SK-N-SH treated with all-trans-retinoic acid at 6 μM for 48 hours (cell line): ENCODE measurements around the gene CCDC178.
A peak's percentile ranks its signal among the peaks of the same experiment; 100 is the strongest.

Experiments
- ATAC-seq: fragments of 200-7000 bp; cut with Tn5 transposase; 3 replicates; pipeline ENCODE4 v1.9.1; 2020; ENCODE audit warnings: mild to moderate bottlenecking, moderate library complexity
- ARNTL ChIP-seq: fragments of 450-650 bp; formaldehyde crosslinking; IDR thresholded peaks from 2 replicates; pipeline ENCODE4 v1.5.0; 2020; ENCODE audit warnings: low read depth, mild to moderate bottlenecking, moderate library complexity, borderline replicate concordance
- BACH2 ChIP-seq: fragments of 250-450 bp; sonication (Bioruptor Pico); IDR thresholded peaks from 2 replicates; pipeline ENCODE4 v1.9.0; 2021; ENCODE audit warnings: mild to moderate bottlenecking, borderline replicate concordance
- CSDC2 ChIP-seq: fragments of 250-450 bp; sonication (Bioruptor Pico); IDR thresholded peaks from 2 replicates; pipeline ENCODE4 v1.5.0; 2020; ENCODE audit warnings: mild to moderate bottlenecking, moderate library complexity
- ESRRG ChIP-seq: fragments of 250-450 bp; sonication (Bioruptor Pico); IDR thresholded peaks from 2 replicates; pipeline ENCODE4 v1.6.1; 2021; ENCODE audit warnings: mild to moderate bottlenecking
- GLIS3 ChIP-seq: fragments of 250-450 bp; sonication (Bioruptor Pico); IDR thresholded peaks from 2 replicates; pipeline ENCODE4 v1.5.0; 2020; ENCODE audit warnings: mild to moderate bottlenecking, moderate library complexity
- ISL1 ChIP-seq: fragments of 250-450 bp; sonication (Bioruptor Pico); IDR thresholded peaks from 2 replicates; pipeline ENCODE4 v2.1.2; 2022; ENCODE audit warnings: mild to moderate bottlenecking, moderate library complexity
- OSR1 ChIP-seq: fragments of 250-450 bp; sonication (Bioruptor Pico); IDR thresholded peaks from 2 replicates; pipeline ENCODE4 v1.8.0; 2022; ENCODE audit warnings: moderate library complexity, mild to moderate bottlenecking, inconsistent platforms
- PPARA ChIP-seq: fragments of 250-450 bp; sonication (Bioruptor Pico); IDR thresholded peaks from 2 replicates; pipeline ENCODE4 v1.5.0; 2020; ENCODE audit warnings: mild to moderate bottlenecking, borderline replicate concordance
- SNAI2 ChIP-seq: fragments of 250-450 bp; sonication (Bioruptor Pico); IDR thresholded peaks from 2 replicates; pipeline ENCODE4 v1.5.0; 2020; ENCODE audit warnings: mild to moderate bottlenecking, moderate library complexity
- TCF4 ChIP-seq: fragments of 250-450 bp; sonication (Bioruptor Pico); IDR thresholded peaks from 2 replicates; pipeline ENCODE4 v1.8.0; 2021; ENCODE audit warnings: mild to moderate bottlenecking, moderate library complexity, borderline replicate concordance
- TOX ChIP-seq: fragments of 250-450 bp; sonication (Bioruptor Pico); IDR thresholded peaks from 2 replicates; pipeline ENCODE4 v1.8.0; 2021; ENCODE audit warnings: mild to moderate bottlenecking, moderate library complexity, borderline replicate concordance
- ZC3H10 ChIP-seq: fragments of 250-450 bp; sonication (Bioruptor Pico); IDR thresholded peaks from 2 replicates; pipeline ENCODE4 v1.5.1; 2021; ENCODE audit warnings: mild to moderate bottlenecking, moderate library complexity
- ZFP3 ChIP-seq: fragments of 250-450 bp; sonication (Bioruptor Pico); IDR thresholded peaks from 2 replicates; pipeline ENCODE4 v1.5.0; 2020; ENCODE audit warnings: mild to moderate bottlenecking, moderate library complexity
- ZNF565 ChIP-seq: fragments of 450-650 bp; formaldehyde crosslinking; conservative IDR thresholded peaks from 2 replicates; pipeline ENCODE4 v1.5.0; 2020; ENCODE audit warnings: low read depth, mild to moderate bottlenecking, moderate library complexity
- ZNF70 ChIP-seq: fragments of 450-650 bp; formaldehyde crosslinking; IDR thresholded peaks from 2 replicates; pipeline ENCODE4 v1.5.0; 2020; ENCODE audit warnings: mild to moderate bottlenecking, moderate library complexity
- ZNF8 ChIP-seq: fragments of 450-650 bp; formaldehyde crosslinking; IDR thresholded peaks from 2 replicates; pipeline ENCODE4 v1.5.0; 2020; ENCODE audit warnings: mild to moderate bottlenecking, moderate library complexity
- TF ChIP-seq, protein P1 (sequence below): fragments of 250-450 bp; sonication (Bioruptor Pico); IDR thresholded peaks from 2 replicates; pipeline ENCODE4 v1.8.0; 2020; ENCODE audit warnings: mild to moderate bottlenecking, moderate library complexity, borderline replicate concordance
- TF ChIP-seq, protein P2 (sequence below): fragments of 250-450 bp; sonication (Bioruptor Pico); IDR thresholded peaks from 2 replicates; pipeline ENCODE4 v1.5.1; 2021; ENCODE audit warnings: mild to moderate bottlenecking, moderate library complexity
- TF ChIP-seq, protein P3 (sequence below): fragments of 250-450 bp; sonication (Bioruptor Pico); IDR thresholded peaks from 2 replicates; pipeline ENCODE4 v1.8.0; 2021; ENCODE audit warnings: low read depth, mild to moderate bottlenecking, moderate library complexity, borderline replicate concordance
- TF ChIP-seq, protein P4 (sequence below): fragments of 250-450 bp; sonication (Bioruptor Pico); IDR thresholded peaks from 2 replicates; pipeline ENCODE4 v1.5.1; 2020; ENCODE audit warnings: low read depth, mild to moderate bottlenecking, moderate library complexity
- TF ChIP-seq, protein P5 (sequence below): fragments of 250-450 bp; sonication (Bioruptor Pico); IDR thresholded peaks from 2 replicates; pipeline ENCODE4 v1.5.0; 2020; ENCODE audit warnings: mild to moderate bottlenecking, moderate library complexity

Gene CCDC178

DNA sequence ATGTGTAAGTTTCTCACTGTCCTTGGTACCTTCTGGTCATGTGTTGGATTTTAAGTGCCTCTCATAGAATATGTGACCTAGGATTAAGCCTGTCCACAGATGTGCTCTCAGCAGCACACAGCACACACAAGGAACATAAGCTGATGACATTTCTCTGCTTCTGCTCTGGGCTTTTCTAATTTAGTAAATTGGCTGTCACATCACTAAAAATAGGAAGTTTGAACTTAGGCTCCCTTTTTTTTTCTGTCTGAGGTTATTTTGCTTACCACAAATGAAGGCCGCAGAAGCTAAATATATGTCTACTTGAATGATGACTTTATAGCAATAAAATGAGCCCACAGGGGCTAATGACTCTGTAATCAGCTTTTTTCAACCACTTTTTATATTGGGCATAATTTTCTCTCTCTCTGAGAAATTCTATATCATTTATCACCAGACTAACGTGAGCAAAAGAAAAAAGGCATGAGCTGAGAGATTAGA is 517.5 kb downstream of the CCDC178 start (continued):
- TF ChIP-seq, protein P1, sequence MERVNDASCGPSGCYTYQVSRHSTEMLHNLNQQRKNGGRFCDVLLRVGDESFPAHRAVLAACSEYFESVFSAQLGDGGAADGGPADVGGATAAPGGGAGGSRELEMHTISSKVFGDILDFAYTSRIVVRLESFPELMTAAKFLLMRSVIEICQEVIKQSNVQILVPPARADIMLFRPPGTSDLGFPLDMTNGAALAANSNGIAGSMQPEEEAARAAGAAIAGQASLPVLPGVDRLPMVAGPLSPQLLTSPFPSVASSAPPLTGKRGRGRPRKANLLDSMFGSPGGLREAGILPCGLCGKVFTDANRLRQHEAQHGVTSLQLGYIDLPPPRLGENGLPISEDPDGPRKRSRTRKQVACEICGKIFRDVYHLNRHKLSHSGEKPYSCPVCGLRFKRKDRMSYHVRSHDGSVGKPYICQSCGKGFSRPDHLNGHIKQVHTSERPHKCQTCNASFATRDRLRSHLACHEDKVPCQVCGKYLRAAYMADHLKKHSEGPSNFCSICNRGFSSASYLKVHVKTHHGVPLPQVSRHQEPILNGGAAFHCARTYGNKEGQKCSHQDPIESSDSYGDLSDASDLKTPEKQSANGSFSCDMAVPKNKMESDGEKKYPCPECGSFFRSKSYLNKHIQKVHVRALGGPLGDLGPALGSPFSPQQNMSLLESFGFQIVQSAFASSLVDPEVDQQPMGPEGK, result no peak
- TF ChIP-seq, protein P2, sequence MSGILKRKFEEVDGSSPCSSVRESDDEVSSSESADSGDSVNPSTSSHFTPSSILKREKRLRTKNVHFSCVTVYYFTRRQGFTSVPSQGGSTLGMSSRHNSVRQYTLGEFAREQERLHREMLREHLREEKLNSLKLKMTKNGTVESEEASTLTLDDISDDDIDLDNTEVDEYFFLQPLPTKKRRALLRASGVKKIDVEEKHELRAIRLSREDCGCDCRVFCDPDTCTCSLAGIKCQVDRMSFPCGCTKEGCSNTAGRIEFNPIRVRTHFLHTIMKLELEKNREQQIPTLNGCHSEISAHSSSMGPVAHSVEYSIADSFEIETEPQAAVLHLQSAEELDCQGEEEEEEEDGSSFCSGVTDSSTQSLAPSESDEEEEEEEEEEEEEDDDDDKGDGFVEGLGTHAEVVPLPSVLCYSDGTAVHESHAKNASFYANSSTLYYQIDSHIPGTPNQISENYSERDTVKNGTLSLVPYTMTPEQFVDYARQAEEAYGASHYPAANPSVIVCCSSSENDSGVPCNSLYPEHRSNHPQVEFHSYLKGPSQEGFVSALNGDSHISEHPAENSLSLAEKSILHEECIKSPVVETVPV (CRISPR knock-in tag), result no peak
- no peak for TF ChIP-seq ZNF565 (CRISPR knock-in tag)
- TF ChIP-seq OSR1 (CRISPR knock-in tag), result no peak
- TF ChIP-seq CSDC2 (CRISPR knock-in tag), result no peak
- TF ChIP-seq PPARA (CRISPR knock-in tag), result no peak
- TF ChIP-seq, all 23 proteins: peak for 0

DNA sequence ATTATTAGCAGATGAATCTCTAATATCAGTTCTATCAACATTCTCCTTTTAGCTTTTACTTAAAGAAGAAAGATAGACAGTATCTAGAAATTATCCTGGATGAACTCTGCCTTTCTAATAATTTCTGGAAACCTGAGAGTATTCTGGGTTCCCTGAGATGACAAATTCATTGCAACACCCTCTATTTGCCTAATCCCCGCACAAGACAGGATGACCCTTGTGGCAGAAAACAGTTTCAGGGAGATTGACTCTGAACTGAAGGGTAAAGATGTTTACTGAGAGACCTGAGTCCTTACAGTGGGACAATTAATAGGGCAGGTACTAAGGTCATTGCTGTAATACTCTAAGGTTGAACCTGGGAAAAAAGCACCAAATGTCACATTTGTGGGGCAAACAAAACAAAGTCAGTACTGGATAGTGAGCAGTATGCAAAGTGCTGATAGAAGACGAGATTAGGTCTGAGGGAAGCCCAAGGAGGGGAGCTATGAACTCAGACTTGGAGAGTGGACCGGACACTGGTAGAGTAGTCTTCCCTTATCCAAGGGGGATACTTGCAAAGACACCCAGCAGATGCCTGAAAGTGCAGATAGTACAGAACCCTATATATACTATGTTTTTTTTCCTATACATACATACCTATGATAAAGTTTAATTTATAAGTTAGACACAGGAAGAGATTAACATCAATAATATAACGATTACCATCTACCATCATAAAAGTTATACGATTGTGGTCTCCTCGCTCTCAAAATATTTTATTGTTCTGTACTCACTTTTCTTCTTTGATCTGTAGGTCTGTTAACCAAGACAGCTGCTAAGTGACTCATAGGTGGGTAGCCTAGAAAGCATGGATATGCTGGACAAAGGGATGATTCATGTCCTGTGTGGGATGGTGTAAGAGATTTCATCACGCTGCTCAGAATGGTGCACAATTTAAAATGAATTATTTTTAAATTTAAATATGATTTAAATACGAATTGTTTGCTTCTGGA is 519.4 kb downstream of the CCDC178 start:
- ATAC-seq, result peak; percentile 98
- TF ChIP-seq ZFP3 (CRISPR knock-in tag) (no peak), SNAI2 (no peak), ARNTL (no peak), ZNF8 (CRISPR knock-in tag) (no peak), ZNF565 (CRISPR knock-in tag) (no peak), GLIS3 (no peak), ZC3H10 (CRISPR knock-in tag) (no peak), TCF4 (CRISPR knock-in tag) (no peak), TOX (CRISPR knock-in tag) (no peak), ZNF70 (CRISPR knock-in tag) (no peak), ESRRG (no peak), BACH2 (CRISPR knock-in tag) (no peak), ISL1 (CRISPR knock-in tag) (no peak; the same call in 1 of the 2 replicates), PPARA (CRISPR knock-in tag) (no peak)
- TF ChIP-seq, protein P3, sequence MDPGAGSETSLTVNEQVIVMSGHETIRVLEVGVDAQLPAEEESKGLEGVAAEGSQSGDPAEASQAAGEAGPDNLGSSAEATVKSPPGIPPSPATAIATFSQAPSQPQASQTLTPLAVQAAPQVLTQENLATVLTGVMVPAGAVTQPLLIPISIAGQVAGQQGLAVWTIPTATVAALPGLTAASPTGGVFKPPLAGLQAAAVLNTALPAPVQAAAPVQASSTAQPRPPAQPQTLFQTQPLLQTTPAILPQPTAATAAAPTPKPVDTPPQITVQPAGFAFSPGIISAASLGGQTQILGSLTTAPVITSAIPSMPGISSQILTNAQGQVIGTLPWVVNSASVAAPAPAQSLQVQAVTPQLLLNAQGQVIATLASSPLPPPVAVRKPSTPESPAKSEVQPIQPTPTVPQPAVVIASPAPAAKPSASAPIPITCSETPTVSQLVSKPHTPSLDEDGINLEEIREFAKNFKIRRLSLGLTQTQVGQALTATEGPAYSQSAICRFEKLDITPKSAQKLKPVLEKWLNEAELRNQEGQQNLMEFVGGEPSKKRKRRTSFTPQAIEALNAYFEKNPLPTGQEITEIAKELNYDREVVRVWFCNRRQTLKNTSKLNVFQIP (CRISPR knock-in tag), result no peak
- TF ChIP-seq, protein P1, result no peak
- TF ChIP-seq, protein P4, sequence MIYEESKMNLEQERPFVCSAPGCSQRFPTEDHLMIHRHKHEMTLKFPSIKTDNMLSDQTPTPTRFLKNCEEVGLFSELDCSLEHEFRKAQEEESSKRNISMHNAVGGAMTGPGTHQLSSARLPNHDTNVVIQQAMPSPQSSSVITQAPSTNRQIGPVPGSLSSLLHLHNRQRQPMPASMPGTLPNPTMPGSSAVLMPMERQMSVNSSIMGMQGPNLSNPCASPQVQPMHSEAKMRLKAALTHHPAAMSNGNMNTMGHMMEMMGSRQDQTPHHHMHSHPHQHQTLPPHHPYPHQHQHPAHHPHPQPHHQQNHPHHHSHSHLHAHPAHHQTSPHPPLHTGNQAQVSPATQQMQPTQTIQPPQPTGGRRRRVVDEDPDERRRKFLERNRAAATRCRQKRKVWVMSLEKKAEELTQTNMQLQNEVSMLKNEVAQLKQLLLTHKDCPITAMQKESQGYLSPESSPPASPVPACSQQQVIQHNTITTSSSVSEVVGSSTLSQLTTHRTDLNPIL (CRISPR knock-in tag), result no peak
- TF ChIP-seq, protein P5, sequence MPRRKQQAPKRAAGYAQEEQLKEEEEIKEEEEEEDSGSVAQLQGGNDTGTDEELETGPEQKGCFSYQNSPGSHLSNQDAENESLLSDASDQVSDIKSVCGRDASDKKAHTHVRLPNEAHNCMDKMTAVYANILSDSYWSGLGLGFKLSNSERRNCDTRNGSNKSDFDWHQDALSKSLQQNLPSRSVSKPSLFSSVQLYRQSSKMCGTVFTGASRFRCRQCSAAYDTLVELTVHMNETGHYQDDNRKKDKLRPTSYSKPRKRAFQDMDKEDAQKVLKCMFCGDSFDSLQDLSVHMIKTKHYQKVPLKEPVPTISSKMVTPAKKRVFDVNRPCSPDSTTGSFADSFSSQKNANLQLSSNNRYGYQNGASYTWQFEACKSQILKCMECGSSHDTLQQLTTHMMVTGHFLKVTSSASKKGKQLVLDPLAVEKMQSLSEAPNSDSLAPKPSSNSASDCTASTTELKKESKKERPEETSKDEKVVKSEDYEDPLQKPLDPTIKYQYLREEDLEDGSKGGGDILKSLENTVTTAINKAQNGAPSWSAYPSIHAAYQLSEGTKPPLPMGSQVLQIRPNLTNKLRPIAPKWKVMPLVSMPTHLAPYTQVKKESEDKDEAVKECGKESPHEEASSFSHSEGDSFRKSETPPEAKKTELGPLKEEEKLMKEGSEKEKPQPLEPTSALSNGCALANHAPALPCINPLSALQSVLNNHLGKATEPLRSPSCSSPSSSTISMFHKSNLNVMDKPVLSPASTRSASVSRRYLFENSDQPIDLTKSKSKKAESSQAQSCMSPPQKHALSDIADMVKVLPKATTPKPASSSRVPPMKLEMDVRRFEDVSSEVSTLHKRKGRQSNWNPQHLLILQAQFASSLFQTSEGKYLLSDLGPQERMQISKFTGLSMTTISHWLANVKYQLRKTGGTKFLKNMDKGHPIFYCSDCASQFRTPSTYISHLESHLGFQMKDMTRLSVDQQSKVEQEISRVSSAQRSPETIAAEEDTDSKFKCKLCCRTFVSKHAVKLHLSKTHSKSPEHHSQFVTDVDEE, result no peak
